ENCODE results near the gene FSTL4. TPM values are rescaled to one million over a fixed set of nuclear protein-coding genes. Genes with fewer than 3 reads are reported as not detected.

The FSTL4 gene
- polyA plus RNA-seq, 1 donor (not counting 4 experiments of a cell fraction or from before 2014, with no cell fraction given), result 1.7 TPM

- Histone ChIP-seq H3K27me3 (ENCODE audit: control insufficient read depth, extremely low read depth, insufficient read depth, low read length) (peaks cover under 1% of the 10 kb centered on the region), H3K9me1 (ENCODE audit: control insufficient read depth, extremely low read depth, insufficient read depth, low read length) (no peaks in the 10 kb centered on the region), H3K27ac (ENCODE audit: control insufficient read depth, insufficient read depth, low read length) (no peak overlapping the region), H3K9me3 (ENCODE audit: control insufficient read depth, low read depth, low read length) (no peaks in the 10 kb centered on the region), H2AFZ (ENCODE audit: control insufficient read depth, low read length) (no peak overlapping the region), H3K4me3 (ENCODE audit: control insufficient read depth in 2 of 3, extremely low read depth in 1 of 3, insufficient read depth in 2 of 3, low read depth in 1 of 3, low read length in 3 of 3) (no peak overlapping the region), H3K9ac (ENCODE audit: control insufficient read depth, extremely low read depth, insufficient read depth, low read length) (no peak overlapping the region), H3K4me2 (ENCODE audit: control insufficient read depth, extremely low read depth, insufficient read depth, low read depth, low read length) (no peak overlapping the region), H3K36me3 (ENCODE audit: control insufficient read depth in 2 of 2, extremely low read depth in 1 of 2, insufficient read depth in 2 of 2, low read length in 2 of 2) (no peaks in the 10 kb centered on the region), H3K4me1 (ENCODE audit: control insufficient read depth, extremely low read depth, insufficient read depth, low read length) (peaks cover 5% of the 10 kb centered on the region), H4K20me1 (ENCODE audit: control insufficient read depth, extremely low read depth, insufficient read depth, low read length) (no peaks in the 10 kb centered on the region), H3K79me2 (ENCODE audit: control insufficient read depth, insufficient read depth, low read length) (no peaks in the 10 kb centered on the region)
- DNase-seq (ENCODE audit: low read depth, low spot score) (no peak), FAIRE-seq (no peak)
- dilution Hi-C loops (cut with MboI; ENCODE audit: extremely low pct_ligation_motif_present, low sequenced_read_pairs), result no loop called here
- no peak for TF ChIP-seq CTCF (optimal IDR thresholded peaks at IDR 0.05 in 1 of 3, IDR thresholded peaks at IDR 0.05 in 1 of 3, conservative IDR thresholded peaks at IDR 0.05 in 1 of 3; ENCODE audit: extremely low read depth in 1 of 3, insufficient read depth in 2 of 3, low read length in 3 of 3)
- no peak for TF ChIP-seq EZH2 (IDR thresholded peaks at IDR 0.05; ENCODE audit: low read length)
Observed at GRCh38 chr5:133253070-133253469, 359.3 kb downstream of the FSTL4 start.

- no peak for DNase-seq (ENCODE audit: low read depth, low spot score)
- no peaks in the 10 kb centered on the region for H3K9me3 ChIP-seq (ENCODE audit: control insufficient read depth, low read depth, low read length)
- no peaks in the 10 kb centered on the region for H4K20me1 ChIP-seq (ENCODE audit: control insufficient read depth, extremely low read depth, insufficient read depth, low read length)
- no peak overlapping the region for H3K9ac ChIP-seq (ENCODE audit: control insufficient read depth, extremely low read depth, insufficient read depth, low read length)
- H3K36me3 ChIP-seq (ENCODE audit: control insufficient read depth in 2 of 2, extremely low read depth in 1 of 2, insufficient read depth in 2 of 2, low read length in 2 of 2), result no peaks in the 10 kb centered on the region
- TF ChIP-seq EZH2 (IDR thresholded peaks at IDR 0.05; ENCODE audit: low read length), result no peak
- TF ChIP-seq CTCF (optimal IDR thresholded peaks at IDR 0.05 in 1 of 3, IDR thresholded peaks at IDR 0.05 in 1 of 3, conservative IDR thresholded peaks at IDR 0.05 in 1 of 3; ENCODE audit: extremely low read depth in 1 of 3, insufficient read depth in 2 of 3, low read length in 3 of 3), result no peak
- no peaks in the 10 kb centered on the region for H3K79me2 ChIP-seq (ENCODE audit: control insufficient read depth, insufficient read depth, low read length)
- H2AFZ ChIP-seq (ENCODE audit: control insufficient read depth, low read length), result no peak overlapping the region
- H3K9me1 ChIP-seq (ENCODE audit: control insufficient read depth, extremely low read depth, insufficient read depth, low read length), result no peaks in the 10 kb centered on the region
- peaks cover 5% of the 10 kb centered on the region for H3K27me3 ChIP-seq (ENCODE audit: control insufficient read depth, extremely low read depth, insufficient read depth, low read length)
- no peak overlapping the region for H3K27ac ChIP-seq (ENCODE audit: control insufficient read depth, insufficient read depth, low read length)
- H3K4me2 ChIP-seq (ENCODE audit: control insufficient read depth, extremely low read depth, insufficient read depth, low read depth, low read length), result no peak overlapping the region
- no peak overlapping the region for H3K4me3 ChIP-seq (ENCODE audit: control insufficient read depth in 2 of 3, extremely low read depth in 1 of 3, insufficient read depth in 2 of 3, low read depth in 1 of 3, low read length in 3 of 3)
- H3K4me1 ChIP-seq (ENCODE audit: control insufficient read depth, extremely low read depth, insufficient read depth, low read length), result peaks cover 5% of the 10 kb centered on the region
- dilution Hi-C loops (cut with MboI; ENCODE audit: extremely low pct_ligation_motif_present, low sequenced_read_pairs), result no loop called here
- no peak for FAIRE-seq
Observed at GRCh38 chr5:133252133-133252480, 360.2 kb downstream of the FSTL4 start.

Data from keratinocyte (primary cell).